ENCODE measurements around the gene HTT. TPM values are rescaled to one million over a fixed set of nuclear protein-coding genes. Genes with fewer than 3 reads are reported as not detected.

HTT gene
- total RNA-seq: 10 to 100 TPM; 52.5 to 55.7 TPM

- CTCF ChIA-PET: interaction anchor here (0.6 kb wide), 1 partner anchor 59 kb away, joined by 3 read pairs; no protein-coding TSS in a partner anchor
- POLR2A ChIA-PET: interaction anchor here (0.6 kb wide), 4 partner anchors 32 to 835 kb away, joined by 3 to 4 read pairs (median 3); no protein-coding TSS in a partner anchor
Observed at GRCh38 chr4:3074078-3074845, at the start of gene HTT, which contains the start of gene HTT-AS. HTT (plus strand) TSS chr4:3074681; CDS start chr4:3074826, 145 bp downstream. HTT-AS (minus strand) TSS chr4:3074538.

GRCh38 chr4:3025881-3026280 lies 48.6 kb upstream of the HTT start:
- CTCF ChIA-PET: no interaction called here
- POLR2A ChIA-PET: no interaction called here

- CTCF ChIA-PET: interaction anchor here (1.2 kb wide), 1 partner anchor 48 kb away, joined by 4 read pairs; no protein-coding TSS in a partner anchor
- POLR2A ChIA-PET: no interaction called here
Observed at GRCh38 chr4:3026540-3026939, 47.9 kb upstream of the HTT start.

- ChIA-PET CTCF (no interaction called here), POLR2A (no interaction called here)
Observed at GRCh38 chr4:3029464-3029863, 45.0 kb upstream of the HTT start.

- ChIA-PET POLR2A (no interaction called here), CTCF (interaction anchor here (1.0 kb wide), 1 partner anchor 52 kb away, joined by 5 read pairs; no protein-coding TSS in a partner anchor)
Observed at GRCh38 chr4:3030566-3031356, 43.7 kb upstream of the HTT start.

GRCh38 chr4:3031357-3032082 lies 43.0 kb upstream of the HTT start:
- ChIA-PET CTCF (interaction anchor here (1.0 to 1.6 kb wide), 3 partner anchors 8 to 53 kb away, joined by 5 to 9 read pairs (median 5); no protein-coding TSS in a partner anchor), POLR2A (no interaction called here)

- POLR2A ChIA-PET: no interaction called here
- CTCF ChIA-PET: interaction anchor here (0.8 kb wide), 1 partner anchor 80 kb away, joined by 3 read pairs; no protein-coding TSS in a partner anchor
Observed at GRCh38 chr4:3034231-3034630, 40.2 kb upstream of the HTT start.

- CTCF ChIA-PET: interaction anchor here (0.6 kb wide), 1 partner anchor 56 kb away, joined by 4 read pairs; no protein-coding TSS in a partner anchor
- POLR2A ChIA-PET: no interaction called here
Observed at GRCh38 chr4:3035249-3035648, 39.2 kb upstream of the HTT start.

GRCh38 chr4:3035674-3036073 lies 38.8 kb upstream of the HTT start:
- ChIA-PET CTCF (interaction anchor here (0.6 to 1.4 kb wide), 2 partner anchors 56 to 62 kb away, joined by 3 to 4 read pairs; no protein-coding TSS in a partner anchor), POLR2A (no interaction called here)

- CTCF ChIA-PET: interaction anchor here (1.4 to 2.3 kb wide), 5 partner anchors 11 to 62 kb away, joined by 3 to 28 read pairs (median 5); no protein-coding TSS in a partner anchor
- POLR2A ChIA-PET: no interaction called here
Observed at GRCh38 chr4:3036131-3036952, 38.1 kb upstream of the HTT start.

GRCh38 chr4:3037957-3038461 lies 36.5 kb upstream of the HTT start:
- CTCF ChIA-PET: interaction anchor here (0.6 to 2.3 kb wide), 11 partner anchors 10 to 253 kb away, joined by 3 to 28 read pairs (median 4); no protein-coding TSS in a partner anchor
- POLR2A ChIA-PET: no interaction called here

GRCh38 chr4:3039706-3040366 lies 34.6 kb upstream of the HTT start:
- POLR2A ChIA-PET: interaction anchor here (0.7 kb wide), 1 partner anchor 1293 kb away, joined by 10 read pairs; no protein-coding TSS in a partner anchor
- CTCF ChIA-PET: interaction anchor here (0.6 to 1.0 kb wide), 3 partner anchors 61 to 351 kb away, joined by 3 to 5 read pairs (median 4); no protein-coding TSS in a partner anchor

GRCh38 chr4:3040452-3041191 lies 33.9 kb upstream of the HTT start:
- CTCF ChIA-PET: interaction anchor here (0.9 to 1.9 kb wide), 5 partner anchors 19 to 64 kb away, joined by 3 to 7 read pairs (median 3); no protein-coding TSS in a partner anchor
- POLR2A ChIA-PET: no interaction called here

GRCh38 chr4:3041192-3042142 lies 33.0 kb upstream of the HTT start:
- ChIA-PET CTCF (interaction anchor here (0.8 to 1.9 kb wide), 8 partner anchors 9 to 402 kb away, joined by 3 to 7 read pairs (median 3); no protein-coding TSS in a partner anchor), POLR2A (interaction anchor here (0.5 kb wide), 1 partner anchor 33 kb away, joined by 3 read pairs; the partner anchor contains the start of genes HTT and HTT-AS)

GRCh38 chr4:3042226-3042625 lies 32.3 kb upstream of the HTT start:
- ChIA-PET CTCF (interaction anchor here (0.8 to 1.9 kb wide), 5 partner anchors 9 to 401 kb away, joined by 3 to 7 read pairs (median 3); no protein-coding TSS in a partner anchor), POLR2A (interaction anchor here (0.5 kb wide), 1 partner anchor 32 kb away, joined by 3 read pairs; the partner anchor contains the start of genes HTT and HTT-AS)

Measured in activated CD8-positive, alpha-beta memory T cell treated with anti-CD3 and anti-CD28 coated beads for 36 hours (primary cell).